ENCODE data around the gene GMPS. TPM values are rescaled to one million over a fixed set of nuclear protein-coding genes. Genes with fewer than 3 reads are reported as not detected.

The GMPS gene
- total RNA-seq, 1 experiment from 2014 or later = 137 TPM

DNA sequence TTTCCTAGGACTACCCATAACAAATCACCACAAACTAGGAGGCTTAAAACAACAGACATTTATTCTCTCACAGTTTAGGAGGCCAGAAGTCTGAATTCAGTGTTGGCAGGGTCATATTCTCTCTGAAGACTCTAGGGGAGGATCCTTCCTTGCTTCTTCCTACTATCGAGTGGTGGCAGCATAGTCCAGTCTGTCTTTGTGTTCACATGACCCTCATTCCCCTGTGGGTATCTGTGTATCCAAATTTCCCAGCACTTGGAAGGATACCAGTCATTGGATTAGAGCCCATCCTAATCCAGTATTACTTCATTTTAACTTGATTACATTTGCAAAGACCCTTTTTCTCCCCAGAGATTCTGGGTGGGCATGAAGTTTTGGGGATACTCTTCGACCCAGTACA lies 63.8 kb downstream of the GMPS start:
- Histone ChIP-seq H3K4me3 (ENCODE audit: low read depth in 2 of 2, low read length in 2 of 2) (no peak overlapping the region), H3K4me1 (ENCODE audit: control insufficient read depth, insufficient read depth, low read length) (no peaks in the 10 kb centered on the region), H3K27me3 (ENCODE audit: control insufficient read depth, insufficient read depth, low read length) (no peaks in the 10 kb centered on the region), H3K27ac (ENCODE audit: low read length) (no peak overlapping the region), H3K36me3 (ENCODE audit: control insufficient read depth, insufficient read depth, low read length) (peaks cover 48% of the 10 kb centered on the region), H3K9me3 (ENCODE audit: control insufficient read depth, insufficient read depth, low read depth, low read length) (no peaks in the 10 kb centered on the region)
- POLR2A ChIA-PET = no interaction called here
- in situ Hi-C loops (cut with HindIII; ENCODE audit: low pct_unique_long_range_greater_than_20kb, low sequenced_read_pairs) = no loop called here
- DNase-seq (ENCODE audit: low read depth, low spot score) (no peak), ATAC-seq (no peak)
- no TSS peak for BruUV-seq (replicated peaks)
- TF ChIP-seq SIN3A (IDR thresholded peaks at IDR 0.05; ENCODE audit: borderline replicate concordance, insufficient read depth, low read depth, low read length) (no peak), POLR2AphosphoS5 (IDR thresholded peaks at IDR 0.05; ENCODE audit: low read depth, low read length) (no peak), TCF7L2 (IDR thresholded peaks at IDR 0.05; ENCODE audit: low read depth, low read length) (no peak)
- TF ChIP-seq, protein P1, sequence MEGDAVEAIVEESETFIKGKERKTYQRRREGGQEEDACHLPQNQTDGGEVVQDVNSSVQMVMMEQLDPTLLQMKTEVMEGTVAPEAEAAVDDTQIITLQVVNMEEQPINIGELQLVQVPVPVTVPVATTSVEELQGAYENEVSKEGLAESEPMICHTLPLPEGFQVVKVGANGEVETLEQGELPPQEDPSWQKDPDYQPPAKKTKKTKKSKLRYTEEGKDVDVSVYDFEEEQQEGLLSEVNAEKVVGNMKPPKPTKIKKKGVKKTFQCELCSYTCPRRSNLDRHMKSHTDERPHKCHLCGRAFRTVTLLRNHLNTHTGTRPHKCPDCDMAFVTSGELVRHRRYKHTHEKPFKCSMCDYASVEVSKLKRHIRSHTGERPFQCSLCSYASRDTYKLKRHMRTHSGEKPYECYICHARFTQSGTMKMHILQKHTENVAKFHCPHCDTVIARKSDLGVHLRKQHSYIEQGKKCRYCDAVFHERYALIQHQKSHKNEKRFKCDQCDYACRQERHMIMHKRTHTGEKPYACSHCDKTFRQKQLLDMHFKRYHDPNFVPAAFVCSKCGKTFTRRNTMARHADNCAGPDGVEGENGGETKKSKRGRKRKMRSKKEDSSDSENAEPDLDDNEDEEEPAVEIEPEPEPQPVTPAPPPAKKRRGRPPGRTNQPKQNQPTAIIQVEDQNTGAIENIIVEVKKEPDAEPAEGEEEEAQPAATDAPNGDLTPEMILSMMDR (IDR thresholded peaks at IDR 0.05) = no peak; the same call in 1 of the 2 replicates
- TF ChIP-seq, protein P2, sequence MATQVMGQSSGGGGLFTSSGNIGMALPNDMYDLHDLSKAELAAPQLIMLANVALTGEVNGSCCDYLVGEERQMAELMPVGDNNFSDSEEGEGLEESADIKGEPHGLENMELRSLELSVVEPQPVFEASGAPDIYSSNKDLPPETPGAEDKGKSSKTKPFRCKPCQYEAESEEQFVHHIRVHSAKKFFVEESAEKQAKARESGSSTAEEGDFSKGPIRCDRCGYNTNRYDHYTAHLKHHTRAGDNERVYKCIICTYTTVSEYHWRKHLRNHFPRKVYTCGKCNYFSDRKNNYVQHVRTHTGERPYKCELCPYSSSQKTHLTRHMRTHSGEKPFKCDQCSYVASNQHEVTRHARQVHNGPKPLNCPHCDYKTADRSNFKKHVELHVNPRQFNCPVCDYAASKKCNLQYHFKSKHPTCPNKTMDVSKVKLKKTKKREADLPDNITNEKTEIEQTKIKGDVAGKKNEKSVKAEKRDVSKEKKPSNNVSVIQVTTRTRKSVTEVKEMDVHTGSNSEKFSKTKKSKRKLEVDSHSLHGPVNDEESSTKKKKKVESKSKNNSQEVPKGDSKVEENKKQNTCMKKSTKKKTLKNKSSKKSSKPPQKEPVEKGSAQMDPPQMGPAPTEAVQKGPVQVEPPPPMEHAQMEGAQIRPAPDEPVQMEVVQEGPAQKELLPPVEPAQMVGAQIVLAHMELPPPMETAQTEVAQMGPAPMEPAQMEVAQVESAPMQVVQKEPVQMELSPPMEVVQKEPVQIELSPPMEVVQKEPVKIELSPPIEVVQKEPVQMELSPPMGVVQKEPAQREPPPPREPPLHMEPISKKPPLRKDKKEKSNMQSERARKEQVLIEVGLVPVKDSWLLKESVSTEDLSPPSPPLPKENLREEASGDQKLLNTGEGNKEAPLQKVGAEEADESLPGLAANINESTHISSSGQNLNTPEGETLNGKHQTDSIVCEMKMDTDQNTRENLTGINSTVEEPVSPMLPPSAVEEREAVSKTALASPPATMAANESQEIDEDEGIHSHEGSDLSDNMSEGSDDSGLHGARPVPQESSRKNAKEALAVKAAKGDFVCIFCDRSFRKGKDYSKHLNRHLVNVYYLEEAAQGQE (IDR thresholded peaks at IDR 0.05; ENCODE audit: insufficient read depth in 1 of 2, low read depth in 2 of 2, low read length in 1 of 2) = no peak
- intact Hi-C loops (cut with micrococcal nuclease; ENCODE audit: unreplicated experiment) = no loop called here
- CTCF ChIA-PET = no interaction called here

DNA sequence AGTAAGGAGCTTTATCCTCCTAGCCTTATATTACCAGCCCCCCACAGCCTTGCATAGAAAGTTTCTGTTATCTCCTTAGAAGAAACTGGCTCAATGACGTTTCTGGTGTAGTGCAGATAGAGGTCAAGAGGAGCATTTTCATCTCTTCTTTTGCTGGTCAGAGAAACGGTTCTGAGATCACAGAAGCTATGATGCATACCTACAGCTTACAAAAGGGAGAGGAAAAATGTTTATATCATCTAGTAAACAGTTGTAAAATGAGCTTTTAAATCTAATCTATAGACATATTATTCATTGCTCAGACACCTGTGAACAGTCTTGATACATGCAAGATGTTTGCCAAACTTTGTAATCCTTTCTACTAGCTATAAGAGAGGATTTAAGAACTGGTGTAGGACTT lies 68.0 kb downstream of the GMPS start:
- in situ Hi-C loops (cut with HindIII; ENCODE audit: low pct_unique_long_range_greater_than_20kb, low sequenced_read_pairs) = no loop called here
- CTCF ChIA-PET = no interaction called here
- no peak overlapping the region for H3K27ac ChIP-seq (ENCODE audit: low read length)
- H3K4me1 ChIP-seq (ENCODE audit: control insufficient read depth, insufficient read depth, low read length) = no peaks in the 10 kb centered on the region
- no TSS peak for BruUV-seq (replicated peaks)
- H3K36me3 ChIP-seq (ENCODE audit: control insufficient read depth, insufficient read depth, low read length) = peaks cover 41% of the 10 kb centered on the region
- H3K27me3 ChIP-seq (ENCODE audit: control insufficient read depth, insufficient read depth, low read length) = no peaks in the 10 kb centered on the region
- no peaks in the 10 kb centered on the region for H3K9me3 ChIP-seq (ENCODE audit: control insufficient read depth, insufficient read depth, low read depth, low read length)
- POLR2A ChIA-PET = no interaction called here
- ATAC-seq = no peak
- TF ChIP-seq SIN3A (IDR thresholded peaks at IDR 0.05; ENCODE audit: borderline replicate concordance, insufficient read depth, low read depth, low read length) = no peak
- no peak for TF ChIP-seq POLR2AphosphoS5 (IDR thresholded peaks at IDR 0.05; ENCODE audit: low read depth, low read length)
- TF ChIP-seq, protein P2 (IDR thresholded peaks at IDR 0.05; ENCODE audit: insufficient read depth in 1 of 2, low read depth in 2 of 2, low read length in 1 of 2) = no peak
- TF ChIP-seq, protein P1 (IDR thresholded peaks at IDR 0.05) = no peak
- no peak for TF ChIP-seq TCF7L2 (IDR thresholded peaks at IDR 0.05; ENCODE audit: low read depth, low read length)
- no peak overlapping the region for H3K4me3 ChIP-seq (ENCODE audit: low read depth in 2 of 2, low read length in 2 of 2)
- DNase-seq (ENCODE audit: low read depth, low spot score) = no peak
- intact Hi-C loops (cut with micrococcal nuclease; ENCODE audit: unreplicated experiment) = no loop called here

All from Panc1 (cell line).